ENCODE results near the gene EED. TPM values are rescaled to one million over a fixed set of nuclear protein-coding genes. Genes with fewer than 3 reads are reported as not detected.

EED gene
- total RNA-seq, 1 donor from 2014 or later, result 63.7 TPM

DNA sequence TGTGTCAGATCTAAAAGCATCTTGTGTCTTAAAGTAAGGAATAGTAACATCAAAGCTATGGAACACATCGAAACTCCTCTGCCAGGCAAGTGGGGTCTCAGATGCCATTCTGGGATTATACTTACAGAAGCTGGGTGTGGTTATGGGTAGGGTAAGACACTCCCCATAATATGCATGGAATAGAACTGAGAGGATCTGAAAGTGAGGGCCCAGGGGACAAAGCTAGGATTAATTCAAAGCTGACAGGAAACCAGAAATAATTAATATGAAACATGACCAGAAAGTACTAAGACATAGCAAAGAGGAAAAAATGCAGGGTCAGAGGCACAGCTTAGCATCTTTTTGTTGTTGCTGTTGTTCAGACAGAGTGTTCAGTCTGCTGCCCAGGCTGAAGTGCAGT is 40.2 kb upstream of the EED start:
- no peak for DNase-seq
- ATAC-seq (ENCODE audit: low read depth), result no peak
- Mint-ChIP-seq H3K4me3 (peak overlapping the region; percentile 16), H3K27ac (peak overlapping the region; percentile 68), H3K36me3 (ENCODE audit: low read depth) (no peaks in the 10 kb centered on the region), H3K4me1 (peaks cover 9% of the 10 kb centered on the region), H3K9me3 (no peaks in the 10 kb centered on the region), H3K27me3 (no peaks in the 10 kb centered on the region)
- CTCF ChIA-PET, result interaction anchor here (0.9 to 4.6 kb wide), 5 partner anchors 11 to 163 kb away, joined by 3 to 40 read pairs (median 7); no protein-coding TSS in a partner anchor
- POLR2A ChIA-PET, result interaction anchor here (0.6 to 1.6 kb wide), 6 partner anchors 11 to 215 kb away, joined by 3 to 13 read pairs (median 4); partner anchors contain the start of genes EED and PICALM
- intact Hi-C loops (cut with micrococcal nuclease), result no loop called here
- TF ChIP-seq, protein P1, sequence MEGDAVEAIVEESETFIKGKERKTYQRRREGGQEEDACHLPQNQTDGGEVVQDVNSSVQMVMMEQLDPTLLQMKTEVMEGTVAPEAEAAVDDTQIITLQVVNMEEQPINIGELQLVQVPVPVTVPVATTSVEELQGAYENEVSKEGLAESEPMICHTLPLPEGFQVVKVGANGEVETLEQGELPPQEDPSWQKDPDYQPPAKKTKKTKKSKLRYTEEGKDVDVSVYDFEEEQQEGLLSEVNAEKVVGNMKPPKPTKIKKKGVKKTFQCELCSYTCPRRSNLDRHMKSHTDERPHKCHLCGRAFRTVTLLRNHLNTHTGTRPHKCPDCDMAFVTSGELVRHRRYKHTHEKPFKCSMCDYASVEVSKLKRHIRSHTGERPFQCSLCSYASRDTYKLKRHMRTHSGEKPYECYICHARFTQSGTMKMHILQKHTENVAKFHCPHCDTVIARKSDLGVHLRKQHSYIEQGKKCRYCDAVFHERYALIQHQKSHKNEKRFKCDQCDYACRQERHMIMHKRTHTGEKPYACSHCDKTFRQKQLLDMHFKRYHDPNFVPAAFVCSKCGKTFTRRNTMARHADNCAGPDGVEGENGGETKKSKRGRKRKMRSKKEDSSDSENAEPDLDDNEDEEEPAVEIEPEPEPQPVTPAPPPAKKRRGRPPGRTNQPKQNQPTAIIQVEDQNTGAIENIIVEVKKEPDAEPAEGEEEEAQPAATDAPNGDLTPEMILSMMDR (IDR thresholded peaks at IDR 0.05), result no peak

DNA sequence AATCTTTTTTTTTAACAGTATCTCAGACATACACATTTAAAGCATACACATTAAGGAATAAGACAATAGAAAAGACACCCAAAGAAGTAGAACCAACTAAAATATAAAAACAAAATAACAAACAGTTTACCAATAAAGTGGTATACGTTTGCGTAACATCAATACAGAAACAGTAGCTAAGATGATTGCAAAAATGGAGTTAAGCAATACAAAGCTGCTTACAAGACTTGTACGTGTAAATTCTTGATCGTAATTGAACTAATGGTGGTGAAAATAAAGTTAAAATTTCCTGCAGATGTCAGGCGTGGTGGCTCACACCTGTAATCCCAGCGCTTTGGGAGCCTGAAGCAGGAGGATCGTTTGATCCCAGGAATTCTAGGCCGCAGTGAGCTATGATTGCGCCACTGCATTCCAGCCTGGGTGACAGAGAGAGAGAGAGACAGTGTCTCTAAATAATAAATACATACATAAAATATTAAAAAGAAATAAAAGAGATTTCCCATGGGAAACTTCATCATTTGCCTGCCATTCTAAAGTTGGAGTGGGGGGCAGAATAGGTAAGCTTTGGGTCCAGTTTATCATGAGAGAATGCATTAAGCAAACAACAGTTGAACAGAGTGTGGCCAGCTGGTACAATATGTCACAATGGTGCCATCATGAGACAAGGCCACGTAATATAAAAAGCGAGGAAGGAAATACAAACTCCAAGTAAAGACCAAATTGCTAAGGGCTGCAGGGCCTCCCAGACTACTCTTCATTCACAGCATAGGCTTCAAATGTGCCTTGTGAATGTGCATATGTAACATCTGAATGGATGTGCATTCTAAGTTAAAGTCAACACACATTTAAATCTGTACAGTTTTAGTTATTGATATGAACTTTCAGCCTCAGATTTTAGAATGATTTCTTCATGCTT is 38.9 kb upstream of the EED start:
- DNase-seq (no peak), ATAC-seq (ENCODE audit: low read depth) (no peak)
- ChIA-PET POLR2A (interaction anchor here (0.8 kb wide), 1 partner anchor 138 kb away, joined by 3 read pairs; no protein-coding TSS in a partner anchor), CTCF (interaction anchor here (1.8 to 4.6 kb wide), 3 partner anchors 12 to 164 kb away, joined by 7 to 40 read pairs (median 32); no protein-coding TSS in a partner anchor)
- peaks cover 9% of the 10 kb centered on the region for H3K4me1 Mint-ChIP-seq
- H3K4me3 Mint-ChIP-seq, result no peak overlapping the region
- H3K36me3 Mint-ChIP-seq (ENCODE audit: low read depth), result no peaks in the 10 kb centered on the region
- no peaks in the 10 kb centered on the region for H3K9me3 Mint-ChIP-seq
- intact Hi-C loops (cut with micrococcal nuclease), result loop anchor here (1.0 kb wide), 1 partner anchor 23 kb away; no protein-coding TSS in a partner anchor
- no peaks in the 10 kb centered on the region for H3K27me3 Mint-ChIP-seq
- H3K27ac Mint-ChIP-seq, result no peak overlapping the region
- TF ChIP-seq, protein P1 (IDR thresholded peaks at IDR 0.05), result no peak

DNA sequence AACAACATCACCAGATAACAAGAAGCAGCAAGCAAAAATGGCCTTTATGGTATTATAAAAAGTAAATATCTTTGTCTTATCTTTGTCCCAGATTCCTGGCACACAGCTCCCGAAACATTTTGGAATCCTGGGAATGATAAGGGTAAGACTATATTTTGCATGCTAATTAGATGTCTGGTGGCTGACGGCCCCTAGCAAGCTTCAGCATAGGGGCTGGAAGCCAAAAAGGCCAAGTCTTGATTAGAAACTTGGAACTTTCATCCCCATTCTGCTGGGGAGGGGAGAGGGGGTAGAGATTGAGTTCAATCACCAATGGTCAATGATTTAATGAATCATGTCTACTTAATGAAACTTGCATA is 38.2 kb upstream of the EED start:
- intact Hi-C loops (cut with micrococcal nuclease), result loop anchor here (1.0 kb wide), 1 partner anchor 22 kb away; no protein-coding TSS in a partner anchor
- no peaks in the 10 kb centered on the region for H3K36me3 Mint-ChIP-seq (ENCODE audit: low read depth)
- no peak overlapping the region for H3K27ac Mint-ChIP-seq
- H3K9me3 Mint-ChIP-seq, result no peaks in the 10 kb centered on the region
- no peak overlapping the region for H3K4me3 Mint-ChIP-seq
- ChIA-PET POLR2A (interaction anchor here (0.6 to 0.8 kb wide), 2 partner anchors 137 to 138 kb away, joined by 3 to 4 read pairs; partner anchors contain the start of gene PICALM), CTCF (interaction anchor here (1.2 kb wide), 1 partner anchor 13 kb away, joined by 3 read pairs; no protein-coding TSS in a partner anchor)
- TF ChIP-seq, protein P1 (IDR thresholded peaks at IDR 0.05), result no peak
- H3K27me3 Mint-ChIP-seq, result no peaks in the 10 kb centered on the region
- ATAC-seq (ENCODE audit: low read depth), result no peak
- H3K4me1 Mint-ChIP-seq, result peaks cover 9% of the 10 kb centered on the region
- DNase-seq, result no peak

DNA sequence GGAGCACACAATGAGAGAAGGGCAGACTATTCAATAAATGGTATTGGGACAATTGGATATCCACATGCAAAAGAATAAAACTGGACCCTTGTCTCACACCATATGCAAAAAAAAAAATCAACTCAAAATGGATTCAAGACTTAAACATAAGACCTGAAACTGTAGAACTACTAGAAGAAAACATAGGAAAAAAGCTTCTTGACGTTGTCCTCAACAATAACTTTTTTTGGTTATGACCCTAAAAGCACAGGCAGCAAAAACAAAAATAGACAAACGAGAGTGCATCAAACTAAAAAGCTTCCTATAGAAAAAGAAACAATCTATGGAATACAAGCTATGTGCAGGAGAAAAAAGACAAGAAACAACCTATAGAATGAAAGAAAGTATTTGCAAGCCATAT is 37.1 kb upstream of the EED start:
- ATAC-seq (ENCODE audit: low read depth), result no peak
- DNase-seq, result no peak
- POLR2A ChIA-PET, result interaction anchor here (1.1 kb wide), 1 partner anchor 14 kb away, joined by 3 read pairs; no protein-coding TSS in a partner anchor
- Mint-ChIP-seq H3K9me3 (no peaks in the 10 kb centered on the region), H3K27ac (no peak overlapping the region), H3K4me3 (no peak overlapping the region), H3K36me3 (ENCODE audit: low read depth) (no peaks in the 10 kb centered on the region), H3K4me1 (peaks cover 12% of the 10 kb centered on the region), H3K27me3 (no peaks in the 10 kb centered on the region)
- intact Hi-C loops (cut with micrococcal nuclease), result no loop called here
- CTCF ChIA-PET, result interaction anchor here (1.1 to 1.2 kb wide), 2 partner anchors 14 to 166 kb away, joined by 3 read pairs; no protein-coding TSS in a partner anchor
- TF ChIP-seq, protein P1 (IDR thresholded peaks at IDR 0.05), result no peak

DNA sequence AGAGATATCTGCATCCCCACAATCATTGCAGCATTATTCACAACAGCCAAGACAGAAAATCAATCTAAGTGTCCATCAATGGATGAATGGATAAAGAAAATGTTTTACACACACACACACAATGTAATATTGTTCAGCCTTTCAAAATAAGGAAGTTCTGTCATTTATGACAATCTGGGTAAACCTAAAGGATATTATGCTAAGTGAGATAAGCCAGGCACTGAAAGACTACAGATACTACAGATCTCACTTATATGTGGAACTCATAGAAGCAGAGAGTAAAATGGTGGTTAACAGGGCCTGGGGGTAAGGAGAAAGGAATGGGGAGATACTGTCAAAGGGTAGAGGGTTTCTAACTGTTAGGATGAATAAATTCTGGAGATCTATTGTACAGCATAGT is 36.0 kb upstream of the EED start:
- no peak for ATAC-seq (ENCODE audit: low read depth)
- POLR2A ChIA-PET, result interaction anchor here (0.7 to 1.1 kb wide), 2 partner anchors 15 to 21 kb away, joined by 3 to 6 read pairs; no protein-coding TSS in a partner anchor
- no peaks in the 10 kb centered on the region for H3K9me3 Mint-ChIP-seq
- no peak overlapping the region for H3K4me3 Mint-ChIP-seq
- H3K27ac Mint-ChIP-seq, result no peak overlapping the region
- no peaks in the 10 kb centered on the region for H3K27me3 Mint-ChIP-seq
- intact Hi-C loops (cut with micrococcal nuclease), result no loop called here
- TF ChIP-seq, protein P1 (IDR thresholded peaks at IDR 0.05), result no peak
- CTCF ChIA-PET, result no interaction called here
- no peaks in the 10 kb centered on the region for H3K36me3 Mint-ChIP-seq (ENCODE audit: low read depth)
- peaks cover 12% of the 10 kb centered on the region for H3K4me1 Mint-ChIP-seq
- no peak for DNase-seq

Measured in activated B cell treated with CpG ODN at 0.5 μM for 24 hours (primary cell).